Mesenteric fat pad (tissue), 1 donor: ENCODE data around the gene PKDREJ. TPM values are rescaled to one million over a fixed set of nuclear protein-coding genes. Genes with fewer than 3 reads are reported as not detected.

ENCODE experiments used
- DNase-seq: peaks from one replicate; pipeline ENCODE4 v3.0.0-alpha.2; 2020; ENCODE audit warnings: low spot score
- total RNA-seq: library from RNA; stranded (reverse); fragmentation: NEBNext Ultra II Directional; extraction: Animal tissue kit (Norgen Biotek cat#: 25700); gene quantifications from one replicate; pipeline ENCODE4 v1.2.1, GENCODE V29; 2021
- donor health status: DM: yes; HTN: yes; CAD: no.

PKDREJ gene
- total RNA-seq, 1 donor from 2014 or later: not detected

GRCh38 chr22:46290121-46290842, 27.1 kb upstream of the PKDREJ start:
- no peak for DNase-seq

- no peak for DNase-seq
These were observed 26.2 kb upstream of the PKDREJ start for GRCh38 chr22:46289244-46289891.

GRCh38 chr22:46288846-46289243, 25.7 kb upstream of the PKDREJ start:
- no peak for DNase-seq

- DNase-seq: no peak
These were observed 25.0 kb upstream of the PKDREJ start for GRCh38 chr22:46287873-46288751.

- no peak for DNase-seq
These were observed 24.1 kb upstream of the PKDREJ start for GRCh38 chr22:46286941-46287872.

- DNase-seq: no peak
These were observed 22.9 kb upstream of the PKDREJ start for GRCh38 chr22:46286006-46286405.

- no peak for DNase-seq
These were observed 18.9 kb upstream of the PKDREJ start for GRCh38 chr22:46281866-46282678.

GRCh38 chr22:46280999-46281623, 18.0 kb upstream of the PKDREJ start:
- DNase-seq: no peak

GRCh38 chr22:46280063-46280817, 17.1 kb upstream of the PKDREJ start:
- DNase-seq: no peak

GRCh38 chr22:46278656-46279645, 15.8 kb upstream of the PKDREJ start:
- no peak for DNase-seq

GRCh38 chr22:46276563-46276962, 13.4 kb upstream of the PKDREJ start:
- DNase-seq: no peak

GRCh38 chr22:46275455-46276122, 12.4 kb upstream of the PKDREJ start:
- no peak for DNase-seq

- peak; percentile 43 for DNase-seq
These were observed 11.2 kb upstream of the PKDREJ start for GRCh38 chr22:46274381-46274780.

GRCh38 chr22:46273432-46274148, 10.4 kb upstream of the PKDREJ start:
- peak; percentile 79 for DNase-seq

- no peak for DNase-seq
These were observed 9.8 kb upstream of the PKDREJ start for GRCh38 chr22:46272762-46273431.

- peak; percentile 62 for DNase-seq
These were observed 9.1 kb upstream of the PKDREJ start for GRCh38 chr22:46272196-46272595.
